IMR-90 (cell line): ENCODE data around the gene CBFA2T3. TPM values are rescaled to one million over a fixed set of nuclear protein-coding genes. Genes with fewer than 3 reads are reported as not detected.

Experiments used
- ATAC-seq: fragments of 200-7000 bp; cut with Tn5 transposase; 2 replicates; pipeline ENCODE4 v1.9.1; 2020; ENCODE audit warnings: low read depth, mild to moderate bottlenecking, moderate library complexity
- BruUV-seq: library from RNA; stranded (reverse); fragments of 400-500 nt; replicated peaks from 2 replicates; lab custom pipeline; 2021; lab: Mats Ljungman, UMichigan
- CTCF ChIA-PET: fragments of 300-600 bp; formaldehyde crosslinking; extraction: SDS; loops from one replicate; lab custom pipeline; 2021; ENCODE audit warnings: antibody characterized with exemption; lab: Yijun Ruan, JAX
- POLR2A ChIA-PET: fragments of 300-600 bp; sonication (Branson Sonifier 250); formaldehyde crosslinking; loops from one replicate; lab custom pipeline; 2022; ENCODE audit warnings: antibody characterized with exemption; ENCODE audit not compliant: unreplicated experiment; lab: Charles Lee
- DNase-seq: peaks from one replicate; pipeline ENCODE4 v3.0.0; 2013
- H2AFZ ChIP-seq: replicated peaks from 2 replicates; pipeline ENCODE3; 2013; ENCODE audit warnings: low read length, mild to moderate bottlenecking; ENCODE audit not compliant: poor library complexity
- H2AK5ac ChIP-seq: 2 replicates; pipeline ENCODE4 v1.6.1; 2013; ENCODE audit warnings: low read depth, low read length, inconsistent platforms
- H2AK9ac ChIP-seq: replicated peaks from 2 replicates; pipeline ENCODE3; 2013; ENCODE audit warnings: mild to moderate bottlenecking, low read depth, low read length, moderate library complexity; ENCODE audit not compliant: poor library complexity
- H2BK120ac ChIP-seq: 2 replicates; pipeline ENCODE4 v1.6.1; 2013; ENCODE audit warnings: low read depth, low read length, inconsistent platforms
- H2BK15ac ChIP-seq: 3 replicates; pipeline ENCODE4 v1.6.1; 2013; ENCODE audit warnings: low read depth, low read length, inconsistent platforms
- H2BK20ac ChIP-seq: 2 replicates; pipeline ENCODE4 v1.6.1; 2013; ENCODE audit warnings: low read depth, mild to moderate bottlenecking, inconsistent platforms, low read length, moderate library complexity
- H2BK5ac ChIP-seq: 2 replicates; pipeline ENCODE4 v1.6.1; 2013; ENCODE audit warnings: mild to moderate bottlenecking, low read depth, low read length, inconsistent platforms; ENCODE audit not compliant: poor library complexity, severe bottlenecking
- H3K14ac ChIP-seq: replicated peaks from 2 replicates; pipeline ENCODE4 v1.6.1; 2013; ENCODE audit warnings: low read depth, low read length, inconsistent platforms
- H3K18ac ChIP-seq: 2 replicates; pipeline ENCODE4 v1.6.1; 2013; ENCODE audit warnings: low read depth, low read length, control low read depth
- H3K23ac ChIP-seq: 2 replicates; pipeline ENCODE4 v1.6.1; 2013; ENCODE audit warnings: low read depth, low read length, inconsistent platforms
- H3K27ac ChIP-seq: 2 replicates; pipeline ENCODE4 v1.5.1; 2013; ENCODE audit warnings: mild to moderate bottlenecking, control low read depth, low read length; ENCODE audit not compliant: insufficient read depth
- H3K27me3 ChIP-seq: 2 replicates; pipeline ENCODE4 v1.6.1; 2013; ENCODE audit warnings: low read length; ENCODE audit not compliant: control insufficient read depth, insufficient read depth
- H3K36me3 ChIP-seq: 2 replicates; pipeline ENCODE4 v1.6.1; 2013; ENCODE audit warnings: low read length, mixed read lengths; ENCODE audit not compliant: control insufficient read depth, insufficient read depth
- H3K4ac ChIP-seq: 2 replicates; pipeline ENCODE4 v1.6.1; 2013; ENCODE audit warnings: low read depth, low read length, inconsistent platforms
- H3K4me1 ChIP-seq: 2 replicates; pipeline ENCODE4 v1.6.1; 2013; ENCODE audit warnings: low read length, mixed read lengths; ENCODE audit not compliant: control insufficient read depth, insufficient read depth
- H3K4me2 ChIP-seq: 2 replicates; pipeline ENCODE4 v1.6.1; 2013; ENCODE audit warnings: low read depth, mild to moderate bottlenecking, control low read depth, low read length, moderate library complexity
- H3K4me3 ChIP-seq: 2 replicates; pipeline ENCODE4 v1.5.1; 2013; ENCODE audit warnings: low read depth, mild to moderate bottlenecking, control low read depth, low read length, moderate library complexity; ENCODE audit not compliant: insufficient read depth
- H3K56ac ChIP-seq: 2 replicates; pipeline ENCODE4 v1.6.1; 2013; ENCODE audit warnings: low read length, inconsistent platforms; ENCODE audit not compliant: insufficient read depth; ENCODE audit errors: extremely low read depth
- H3K79me1 ChIP-seq, 2 experiments: 2 replicates each; pipeline ENCODE4 v1.6.1; 2013; ENCODE audit warnings: low read length in 2 of 2, inconsistent platforms in 1 of 2, low read depth in 1 of 2
- H3K9ac ChIP-seq: 2 replicates; pipeline ENCODE4 v1.6.1; 2013; ENCODE audit warnings: low read depth, low read length, control low read depth
- H3K9me1 ChIP-seq: 2 replicates; pipeline ENCODE4 v1.6.1; 2013; ENCODE audit warnings: low read length, inconsistent platforms; ENCODE audit not compliant: insufficient read depth
- H3K9me3 ChIP-seq: 2 replicates; pipeline ENCODE4 v1.6.1; 2013; ENCODE audit warnings: low read length; ENCODE audit not compliant: control insufficient read depth, insufficient read depth
- H4K20me1 ChIP-seq: 2 replicates; pipeline ENCODE4 v1.6.1; 2013; ENCODE audit warnings: low read length, inconsistent platforms; ENCODE audit not compliant: insufficient read depth
- H4K5ac ChIP-seq: 2 replicates; pipeline ENCODE4 v1.6.1; 2013; ENCODE audit warnings: mild to moderate bottlenecking, low read depth, low read length, control low read depth
- H4K8ac ChIP-seq, 2 experiments: 2 replicates each; pipeline ENCODE4 v1.6.1; 2013; ENCODE audit warnings: low read depth in 2 of 2, low read length in 2 of 2, control low read depth in 1 of 2, inconsistent platforms in 1 of 2
- H4K91ac ChIP-seq: 2 replicates; pipeline ENCODE4 v1.6.1; 2013; ENCODE audit warnings: low read depth, low read length, inconsistent platforms; ENCODE audit not compliant: insufficient read depth
- CEBPB ChIP-seq: IDR thresholded peaks from 2 replicates; pipeline ENCODE4 v1.6.1; 2012; ENCODE audit warnings: low read depth, low read length, improper control_type of control experiment
- CHD1 ChIP-seq: IDR thresholded peaks from 2 replicates; pipeline ENCODE4 v1.6.1; 2012; ENCODE audit warnings: low read depth, low read length, improper control_type of control experiment
- FOS ChIP-seq: fragments of 150-350 bp; IDR thresholded peaks from 2 replicates; pipeline ENCODE4 v1.6.1; 2016; ENCODE audit warnings: low read depth, low read length
- MAFK ChIP-seq: IDR thresholded peaks from 2 replicates; pipeline ENCODE4 v1.6.1; 2012; ENCODE audit warnings: low read depth, low read length, improper control_type of control experiment
- MAZ ChIP-seq: IDR thresholded peaks from 2 replicates; pipeline ENCODE4 v1.6.1; 2012; ENCODE audit warnings: low read depth, mild to moderate bottlenecking, low read length, improper control_type of control experiment, moderate library complexity, borderline replicate concordance
- MXI1 ChIP-seq: IDR thresholded peaks from 2 replicates; pipeline ENCODE4 v1.6.1; 2012; ENCODE audit warnings: low read depth, mild to moderate bottlenecking, low read length, moderate library complexity, borderline replicate concordance
- NFE2L2 ChIP-seq: fragments of 150-350 bp; IDR thresholded peaks from 2 replicates; pipeline ENCODE4 v1.6.1; 2016; ENCODE audit warnings: low read depth, mild to moderate bottlenecking, low read length
- POLR2A ChIP-seq: IDR thresholded peaks from 2 replicates; pipeline ENCODE4 v1.6.1; 2012; ENCODE audit warnings: mild to moderate bottlenecking, low read depth, low read length
- RAD21 ChIP-seq: IDR thresholded peaks from 2 replicates; pipeline ENCODE4 v1.6.1; 2012; ENCODE audit warnings: low read length, improper control_type of control experiment
- RCOR1 ChIP-seq: IDR thresholded peaks from 2 replicates; pipeline ENCODE4 v1.6.1; 2012; ENCODE audit warnings: mild to moderate bottlenecking, low read length, improper control_type of control experiment; ENCODE audit not compliant: insufficient replicate concordance
- RFX5 ChIP-seq: IDR thresholded peaks from 2 replicates; pipeline ENCODE4 v1.8.0; 2012; ENCODE audit warnings: low read depth, mild to moderate bottlenecking, low read length, moderate library complexity
- SMC3 ChIP-seq: fragments of 150-350 bp; IDR thresholded peaks from 2 replicates; pipeline ENCODE4 v1.6.1; 2016; ENCODE audit warnings: low read depth, mild to moderate bottlenecking, antibody characterized with exemption, low read length, moderate library complexity
- WGBS, 2 experiments: methylation state at CpG; one replicate each; pipeline versions ENCODE4 v1.1.5 to v1.1.7; 2013; ENCODE audit warnings: missing lambda C conversion rate in 2 of 2; ENCODE audit not compliant: insufficient read length in 1 of 2; ENCODE audit errors: extremely low coverage in 2 of 2; 5-methylcytosine and 5-hydroxymethylcytosine counted together
- dilution Hi-C: fragments of 300-500 bp; cut with HindIII; formaldehyde crosslinking; loops from one replicate; pipeline ENCODE4 v1.14.3; 2018; ENCODE audit warnings: low sequenced_read_pairs; ENCODE audit not compliant: unreplicated experiment
- in situ Hi-C: fragments of 300-500 bp; cut with MboI; formaldehyde crosslinking; loops from 3 replicates; pipeline ENCODE4 v1.14.3; 2019; ENCODE audit warnings: low sequenced_read_pairs, inconsistent platforms, mixed read lengths
- intact Hi-C: fragments of 100-400 bp; cut with micrococcal nuclease; formaldehyde crosslinking; loops from 2 replicates; pipeline ENCODE4 v1.10.0; 2022
- polyA plus RNA-seq, 3 experiments: library from polyadenylated mRNA; depleted of rRNA; stranded (reverse); fragments of >200 nt; gene quantifications; 2 replicates each; pipeline ENCODE4 v1.2.3, GENCODE V29; 2012; ENCODE audit warnings: low replicate concordance in 1 of 3
- total RNA-seq: library from RNA; depleted of rRNA; stranded (reverse); fragments of >200 nt; gene quantifications from 2 replicates; pipeline ENCODE4 v1.2.3, GENCODE V29; 2012
- TF ChIP-seq, protein P1 (sequence below): fragments of 150-350 bp; IDR thresholded peaks from 2 replicates; pipeline ENCODE4 v1.6.1; 2016; ENCODE audit warnings: low read depth, mild to moderate bottlenecking, low read length, moderate library complexity, borderline replicate concordance
- TF ChIP-seq, protein P2 (sequence below): conservative IDR thresholded peaks from 2 replicates; pipeline ENCODE4 v1.5.1; 2012; ENCODE audit warnings: mild to moderate bottlenecking, low read depth, low read length, improper control_type of control experiment
- TF ChIP-seq, protein P3 (sequence below): fragments of 150-350 bp; IDR thresholded peaks from 2 replicates; pipeline ENCODE4 v1.6.1; 2017; ENCODE audit warnings: mild to moderate bottlenecking, antibody characterized with exemption, low read length, low read depth

The CBFA2T3 gene
- total and polyA plus RNA-seq, 2 of the 4 experiments (the other 2 are of a cell fraction) = not detected

GRCh38 chr16:89007371-89008249 lies 30.6 kb upstream of the CBFA2T3 start:
- DNase-seq (no peak), ATAC-seq (no peak)
- Histone ChIP-seq H3K4ac (no peak overlapping the region), H4K5ac (no peak overlapping the region), H3K79me1 (no peaks in the 10 kb centered on the region), H3K4me3 (no peak overlapping the region), H2AK9ac (no peak overlapping the region), H3K9me1 (no peaks in the 10 kb centered on the region), H3K36me3 (no peaks in the 10 kb centered on the region), H4K20me1 (no peaks in the 10 kb centered on the region), H3K9ac (no peak overlapping the region), H2BK120ac (no peak overlapping the region), H2BK5ac (no peak overlapping the region), H3K27me3 (peaks cover 32% of the 10 kb centered on the region), H2AFZ (no peak overlapping the region), H3K27ac (no peak overlapping the region), H3K18ac (no peak overlapping the region), H3K14ac (no peak overlapping the region), H2BK15ac (no peak overlapping the region), H2AK5ac (no peak overlapping the region), H3K9me3 (no peaks in the 10 kb centered on the region), H4K8ac (no peak overlapping the region), H4K91ac (no peak overlapping the region), H3K4me1 (no peaks in the 10 kb centered on the region), H3K56ac (no peak overlapping the region), H3K23ac (no peak overlapping the region), H2BK20ac (no peak overlapping the region), H3K4me2 (no peak overlapping the region)
- ChIA-PET POLR2A (no interaction called here), CTCF (interaction anchor here (0.7 kb wide), 1 partner anchor 467 kb away, joined by 3 read pairs; no protein-coding TSS in a partner anchor)
- intact Hi-C loops (no loop called here), in situ Hi-C loops (no loop called here), dilution Hi-C loops (no loop called here)
- BruUV-seq = no TSS peak
- 80% methylated on average over 1 of the region's 9 CpGs; no CpG with 5 or more reads in 1 of the 2 experiments for WGBS, 2 experiments
- TF ChIP-seq CEBPB = no peak
- TF ChIP-seq SMC3 = no peak
- no peak for TF ChIP-seq FOS
- no peak for TF ChIP-seq POLR2A
- no peak for TF ChIP-seq MAFK
- TF ChIP-seq MXI1 = no peak
- no peak for TF ChIP-seq CHD1
- no peak for TF ChIP-seq RAD21
- TF ChIP-seq, protein P1, sequence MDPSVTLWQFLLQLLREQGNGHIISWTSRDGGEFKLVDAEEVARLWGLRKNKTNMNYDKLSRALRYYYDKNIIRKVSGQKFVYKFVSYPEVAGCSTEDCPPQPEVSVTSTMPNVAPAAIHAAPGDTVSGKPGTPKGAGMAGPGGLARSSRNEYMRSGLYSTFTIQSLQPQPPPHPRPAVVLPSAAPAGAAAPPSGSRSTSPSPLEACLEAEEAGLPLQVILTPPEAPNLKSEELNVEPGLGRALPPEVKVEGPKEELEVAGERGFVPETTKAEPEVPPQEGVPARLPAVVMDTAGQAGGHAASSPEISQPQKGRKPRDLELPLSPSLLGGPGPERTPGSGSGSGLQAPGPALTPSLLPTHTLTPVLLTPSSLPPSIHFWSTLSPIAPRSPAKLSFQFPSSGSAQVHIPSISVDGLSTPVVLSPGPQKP = no peak
- TF ChIP-seq, protein P2, sequence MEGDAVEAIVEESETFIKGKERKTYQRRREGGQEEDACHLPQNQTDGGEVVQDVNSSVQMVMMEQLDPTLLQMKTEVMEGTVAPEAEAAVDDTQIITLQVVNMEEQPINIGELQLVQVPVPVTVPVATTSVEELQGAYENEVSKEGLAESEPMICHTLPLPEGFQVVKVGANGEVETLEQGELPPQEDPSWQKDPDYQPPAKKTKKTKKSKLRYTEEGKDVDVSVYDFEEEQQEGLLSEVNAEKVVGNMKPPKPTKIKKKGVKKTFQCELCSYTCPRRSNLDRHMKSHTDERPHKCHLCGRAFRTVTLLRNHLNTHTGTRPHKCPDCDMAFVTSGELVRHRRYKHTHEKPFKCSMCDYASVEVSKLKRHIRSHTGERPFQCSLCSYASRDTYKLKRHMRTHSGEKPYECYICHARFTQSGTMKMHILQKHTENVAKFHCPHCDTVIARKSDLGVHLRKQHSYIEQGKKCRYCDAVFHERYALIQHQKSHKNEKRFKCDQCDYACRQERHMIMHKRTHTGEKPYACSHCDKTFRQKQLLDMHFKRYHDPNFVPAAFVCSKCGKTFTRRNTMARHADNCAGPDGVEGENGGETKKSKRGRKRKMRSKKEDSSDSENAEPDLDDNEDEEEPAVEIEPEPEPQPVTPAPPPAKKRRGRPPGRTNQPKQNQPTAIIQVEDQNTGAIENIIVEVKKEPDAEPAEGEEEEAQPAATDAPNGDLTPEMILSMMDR = no peak
- no peak for TF ChIP-seq RCOR1
- TF ChIP-seq, protein P3, sequence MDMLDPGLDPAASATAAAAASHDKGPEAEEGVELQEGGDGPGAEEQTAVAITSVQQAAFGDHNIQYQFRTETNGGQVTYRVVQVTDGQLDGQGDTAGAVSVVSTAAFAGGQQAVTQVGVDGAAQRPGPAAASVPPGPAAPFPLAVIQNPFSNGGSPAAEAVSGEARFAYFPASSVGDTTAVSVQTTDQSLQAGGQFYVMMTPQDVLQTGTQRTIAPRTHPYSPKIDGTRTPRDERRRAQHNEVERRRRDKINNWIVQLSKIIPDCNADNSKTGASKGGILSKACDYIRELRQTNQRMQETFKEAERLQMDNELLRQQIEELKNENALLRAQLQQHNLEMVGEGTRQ = no peak
- no peak for TF ChIP-seq NFE2L2
- no peak for TF ChIP-seq RFX5
- no peak for TF ChIP-seq MAZ
